ENCODE data around the gene DOCK4.

DOCK4 gene

DNA sequence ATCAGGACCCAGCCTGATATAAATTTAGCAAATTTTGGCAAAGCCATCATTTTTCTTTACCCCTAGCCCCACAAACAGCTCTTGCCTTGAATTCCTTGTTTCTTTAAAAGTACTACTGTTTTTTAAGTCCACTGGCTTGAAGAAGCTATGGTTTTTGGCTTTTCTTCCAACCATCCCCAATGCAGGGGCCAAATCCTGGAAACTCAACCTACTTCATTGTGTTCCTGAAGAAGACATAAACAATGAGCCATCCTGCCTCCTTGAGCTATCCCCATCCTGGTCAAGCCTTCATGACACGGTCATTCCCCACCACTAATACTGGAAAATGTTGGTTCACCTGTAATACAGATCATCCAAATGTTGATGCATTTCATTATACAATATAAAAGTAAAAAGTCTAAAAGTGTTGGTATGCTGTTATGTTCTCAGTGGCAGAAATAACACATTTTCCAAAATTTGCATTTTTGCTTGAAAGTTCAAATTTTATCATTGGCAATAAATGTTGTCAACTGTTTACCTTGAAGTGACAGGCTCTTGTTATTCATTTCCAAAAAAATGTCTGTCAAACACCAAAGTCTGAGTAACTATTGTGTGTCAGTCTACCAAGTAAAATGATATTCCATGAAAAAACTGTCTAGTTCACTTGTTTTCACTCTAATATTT is 92.2 kb downstream of the DOCK4 start:
- no peak for DNase-seq (ENCODE audit: low read depth in 2 of 2)

- no peak for DNase-seq (ENCODE audit: low read depth in 2 of 2)
Measured at GRCh38 chr7:112112822-112113255, 93.4 kb downstream of the DOCK4 start.

GRCh38 chr7:112110651-112111050 is 95.5 kb downstream of the DOCK4 start:
- DNase-seq (ENCODE audit: low read depth in 2 of 2) = no peak

DNA sequence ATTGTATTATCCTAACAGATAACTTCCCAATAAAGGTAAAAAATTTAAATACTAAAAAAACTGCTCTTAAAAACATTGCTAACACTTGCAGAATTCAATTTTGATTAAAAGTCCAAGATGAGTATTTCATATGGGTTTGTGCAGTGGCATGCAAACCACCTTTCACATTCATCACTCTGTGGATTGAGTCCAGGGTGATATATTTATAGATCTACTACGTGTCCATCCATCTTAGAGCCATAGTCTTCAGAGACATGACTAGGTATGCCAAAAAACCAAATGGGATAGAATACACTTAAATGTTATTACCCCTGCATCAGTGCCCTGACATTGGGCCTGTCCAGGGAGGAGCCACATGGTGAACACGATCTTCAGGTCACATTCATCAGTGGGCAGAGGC is 96.0 kb downstream of the DOCK4 start:
- no peak for DNase-seq (ENCODE audit: low read depth in 2 of 2)

DNA sequence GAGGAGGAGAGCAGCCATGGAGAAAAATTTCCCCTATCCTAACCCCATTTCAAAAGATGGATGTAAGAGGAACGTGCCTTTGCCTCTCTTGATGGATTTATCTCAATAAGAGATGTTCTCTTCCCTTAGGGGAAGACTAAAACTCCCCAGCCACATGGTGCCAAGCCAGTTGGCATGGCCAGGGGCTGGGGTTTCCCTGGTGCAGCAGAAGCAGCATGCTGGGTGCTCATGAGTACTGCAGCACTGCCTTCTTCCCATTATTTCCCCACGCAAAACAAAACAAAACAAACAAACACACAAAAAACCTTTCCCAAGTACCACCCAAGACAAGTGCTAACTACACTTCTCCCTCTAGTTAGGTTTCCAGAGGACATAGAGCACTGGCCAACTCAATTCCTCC is 97.2 kb downstream of the DOCK4 start:
- no peak for DNase-seq (ENCODE audit: low read depth in 2 of 2)

DNA sequence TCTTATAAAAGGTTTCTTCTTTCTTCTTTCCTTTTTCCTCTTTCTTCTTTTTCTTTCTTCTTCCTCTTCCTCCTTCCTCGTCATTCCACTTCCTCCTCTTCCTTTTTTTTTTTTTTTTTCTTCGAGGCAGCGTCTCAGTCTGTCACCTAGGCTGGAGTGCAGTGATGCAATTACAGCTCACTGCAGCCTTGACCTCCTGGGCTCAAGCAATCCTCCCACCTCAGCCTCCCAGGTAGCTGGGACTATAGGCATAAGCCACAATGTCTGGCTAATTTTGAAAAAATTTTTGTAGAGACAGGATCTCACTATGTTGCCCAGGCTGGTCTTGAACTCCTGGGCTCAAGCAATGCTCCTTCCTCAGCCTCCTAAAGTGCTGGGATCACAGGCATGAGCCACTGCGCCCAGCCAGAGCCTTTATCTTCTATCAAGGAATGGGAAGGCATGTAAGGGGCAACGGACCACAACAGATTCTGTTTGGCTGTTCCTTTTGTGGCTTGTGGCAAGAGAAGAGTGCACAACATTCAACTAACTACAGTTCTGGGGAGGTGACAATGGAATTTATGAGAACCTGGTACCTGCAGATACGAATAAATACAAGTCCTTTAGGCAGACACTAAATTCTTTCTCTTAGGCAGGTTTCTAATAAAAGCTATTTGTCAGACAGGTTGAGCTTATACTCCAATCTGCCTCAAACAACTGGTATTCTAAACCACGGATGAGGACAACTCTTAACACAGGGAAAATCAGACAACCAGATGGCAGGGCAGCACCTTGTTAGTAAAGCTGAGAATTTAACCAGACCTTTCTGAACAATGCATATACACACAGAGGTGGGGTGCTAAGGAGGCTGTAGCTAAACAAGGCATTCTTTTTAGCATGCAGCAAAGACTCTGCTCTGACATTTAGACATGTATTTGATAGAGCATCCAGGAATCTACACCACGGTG is 100.3 kb downstream of the DOCK4 start:
- DNase-seq (ENCODE audit: low read depth in 2 of 2) = no peak

- no peak for DNase-seq (ENCODE audit: low read depth in 2 of 2)
Measured at GRCh38 chr7:112104120-112104519, 102.1 kb downstream of the DOCK4 start.

DNA sequence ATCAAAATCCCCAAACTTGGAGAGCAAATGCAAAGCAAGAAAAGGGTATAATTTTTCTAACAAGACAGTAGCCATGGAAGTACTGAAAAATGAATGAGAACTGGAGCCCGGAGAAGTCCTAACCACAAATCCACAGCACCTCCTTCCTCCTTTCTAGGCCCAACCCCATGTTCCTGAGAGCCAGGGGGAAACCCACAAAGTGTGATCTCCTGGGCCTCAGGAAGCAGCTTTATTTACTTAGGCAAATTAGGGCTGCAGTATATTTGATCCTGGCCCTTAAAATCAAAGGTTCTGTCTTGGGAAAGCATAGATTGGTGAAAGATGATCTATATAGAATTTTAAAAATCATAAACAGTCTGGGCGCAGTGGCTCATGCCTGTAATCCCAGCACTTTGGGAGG is 103.0 kb downstream of the DOCK4 start:
- DNase-seq (ENCODE audit: low read depth in 2 of 2) = no peak

DNA sequence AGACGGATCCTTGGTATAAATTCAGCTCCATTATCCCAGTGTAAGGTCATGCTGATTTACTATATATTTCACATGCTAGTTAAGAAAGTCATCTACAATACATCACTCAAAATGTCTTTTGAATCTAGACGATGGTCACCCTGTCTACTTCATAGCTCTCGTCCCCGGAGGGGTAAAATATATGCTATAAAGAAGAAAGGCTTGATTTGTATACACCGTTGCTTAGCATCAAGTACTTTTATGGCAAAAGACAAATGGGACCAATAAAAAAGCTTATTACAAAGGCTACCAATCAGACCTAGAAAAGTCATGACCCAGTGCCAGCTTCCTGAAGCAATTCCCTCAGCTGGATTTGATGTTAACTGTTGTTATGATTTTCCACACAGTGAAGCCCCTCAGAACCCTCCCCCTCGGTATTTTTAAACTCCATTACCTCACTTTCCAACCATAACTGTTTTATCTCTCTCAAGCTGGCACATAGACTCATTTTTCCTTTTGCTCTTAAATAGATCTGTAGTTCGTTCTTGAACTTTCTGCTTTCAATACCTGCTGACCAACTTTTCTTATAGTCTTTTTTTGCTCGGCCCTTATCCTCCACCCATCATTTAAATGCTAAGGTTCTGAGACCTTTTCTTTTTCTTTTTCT is 104.9 kb downstream of the DOCK4 start:
- no peak for DNase-seq (ENCODE audit: low read depth in 2 of 2)

- DNase-seq (ENCODE audit: low read depth in 2 of 2) = no peak
Measured at GRCh38 chr7:112097524-112097923, 108.7 kb downstream of the DOCK4 start.

GRCh38 chr7:112093409-112093808 is 112.8 kb downstream of the DOCK4 start:
- DNase-seq (ENCODE audit: low read depth in 2 of 2) = no peak

GRCh38 chr7:112092709-112093395 is 113.3 kb downstream of the DOCK4 start:
- DNase-seq (ENCODE audit: low read depth in 2 of 2) = no peak

DNA sequence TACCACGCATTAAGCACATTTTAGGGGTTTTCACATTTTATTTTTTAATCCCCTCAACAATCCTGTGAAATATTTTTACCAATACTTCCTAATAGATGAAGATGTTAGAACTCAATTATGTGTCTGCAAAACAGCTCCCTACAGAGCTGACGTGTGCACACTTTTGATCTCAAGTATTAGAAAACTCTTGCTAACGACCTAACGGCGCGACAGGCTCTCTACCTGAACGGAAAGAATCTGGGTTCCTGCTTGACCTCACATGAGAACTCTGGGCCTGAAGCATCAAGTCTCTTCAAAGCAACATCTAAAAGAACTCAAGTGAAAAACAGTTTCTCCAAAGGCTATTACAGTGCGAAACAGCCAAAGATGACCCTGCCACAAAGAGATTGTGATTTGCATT is 113.9 kb downstream of the DOCK4 start:
- DNase-seq (ENCODE audit: low read depth in 2 of 2) = no peak

DNA sequence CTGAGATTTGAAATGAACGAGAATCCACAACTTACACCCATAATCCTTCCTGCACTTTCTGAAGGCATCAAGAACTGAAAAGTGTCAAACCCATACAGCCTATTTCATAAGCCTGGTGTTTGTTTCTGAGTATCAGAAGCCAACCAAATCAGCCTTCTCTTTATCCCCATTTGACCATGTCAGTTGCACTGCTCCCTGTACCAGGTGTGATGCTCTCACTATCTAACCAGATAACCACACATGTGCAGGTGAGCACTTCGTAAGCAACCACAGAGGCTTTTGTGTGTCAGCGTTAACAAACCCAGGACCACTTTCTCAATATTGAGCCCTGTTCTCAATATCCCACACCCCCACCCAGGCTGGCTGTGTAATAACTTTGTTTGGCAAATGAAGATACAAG is 114.4 kb downstream of the DOCK4 start:
- no peak for DNase-seq (ENCODE audit: low read depth in 2 of 2)

DNA sequence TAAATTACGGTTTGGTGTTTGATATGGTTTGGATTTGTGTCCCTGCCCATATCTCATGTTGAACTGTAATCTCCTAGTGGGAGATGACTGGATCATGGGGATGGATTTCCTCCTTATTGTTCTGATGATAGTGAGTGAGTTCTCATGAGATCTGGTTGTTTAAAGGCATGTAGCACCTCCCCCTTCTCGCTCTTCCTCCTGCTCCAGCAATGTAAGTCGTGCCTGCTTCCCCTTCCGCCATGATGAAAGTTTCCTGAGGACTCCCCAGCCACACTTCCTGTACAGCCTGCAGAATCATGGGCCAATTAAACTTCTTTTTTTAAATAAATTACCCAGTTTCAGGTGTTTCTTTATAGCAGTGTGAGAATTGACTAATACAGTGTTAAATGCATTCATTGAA is 116.6 kb downstream of the DOCK4 start:
- no peak for DNase-seq (ENCODE audit: low read depth in 2 of 2)

DNA sequence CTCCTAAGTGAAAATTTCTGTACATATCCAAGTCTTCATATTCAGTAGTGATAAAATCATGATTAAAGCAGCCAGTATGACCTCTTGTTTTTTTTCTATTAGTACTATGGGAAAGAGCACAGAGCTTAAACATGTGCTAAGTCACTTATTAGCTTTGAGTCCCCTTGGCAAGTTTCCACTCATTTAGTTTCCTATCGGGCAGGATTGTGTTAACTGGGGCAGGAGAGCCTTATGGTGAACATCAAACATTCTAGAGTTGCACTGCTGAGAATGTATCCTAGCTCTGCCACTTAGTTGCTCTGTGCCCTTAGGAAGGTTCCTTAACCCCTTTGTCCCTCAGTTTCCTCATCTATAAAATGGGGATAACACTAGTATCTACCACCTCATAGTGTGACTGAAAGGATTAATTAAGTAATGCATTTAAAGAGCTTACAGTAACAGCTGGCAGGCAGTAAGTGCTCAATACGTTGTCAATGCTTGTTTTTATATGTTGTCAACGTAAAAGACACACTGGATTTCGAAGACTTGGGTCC is 117.6 kb downstream of the DOCK4 start:
- no peak for DNase-seq (ENCODE audit: low read depth in 2 of 2)

GRCh38 chr7:112086496-112087254 is 119.5 kb downstream of the DOCK4 start:
- DNase-seq (ENCODE audit: low read depth in 2 of 2) = no peak

DNA sequence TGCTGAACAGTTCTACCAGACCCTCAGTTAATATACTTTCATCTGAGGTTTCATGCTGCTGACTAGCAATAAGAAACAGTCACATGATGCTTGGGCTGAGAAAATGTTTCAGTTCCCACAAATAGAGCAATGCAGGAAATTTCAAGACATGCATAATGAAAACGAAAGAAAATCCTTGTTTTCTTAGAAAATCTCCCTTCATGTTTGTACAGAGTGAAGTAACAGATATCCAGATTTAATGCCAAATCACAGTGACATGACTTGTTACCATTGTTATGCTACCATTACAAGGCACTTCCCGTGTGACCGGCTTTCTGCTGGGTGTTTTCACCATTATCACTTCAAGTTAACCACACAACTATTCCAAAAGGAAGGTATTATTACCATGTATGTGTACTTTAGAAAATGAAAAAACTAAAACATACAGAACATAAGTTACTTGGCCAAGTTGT is 121.7 kb downstream of the DOCK4 start:
- no peak for DNase-seq (ENCODE audit: low read depth in 2 of 2)

GRCh38 chr7:112083776-112084355 is 122.3 kb downstream of the DOCK4 start:
- DNase-seq (ENCODE audit: low read depth in 2 of 2) = no peak

DNA sequence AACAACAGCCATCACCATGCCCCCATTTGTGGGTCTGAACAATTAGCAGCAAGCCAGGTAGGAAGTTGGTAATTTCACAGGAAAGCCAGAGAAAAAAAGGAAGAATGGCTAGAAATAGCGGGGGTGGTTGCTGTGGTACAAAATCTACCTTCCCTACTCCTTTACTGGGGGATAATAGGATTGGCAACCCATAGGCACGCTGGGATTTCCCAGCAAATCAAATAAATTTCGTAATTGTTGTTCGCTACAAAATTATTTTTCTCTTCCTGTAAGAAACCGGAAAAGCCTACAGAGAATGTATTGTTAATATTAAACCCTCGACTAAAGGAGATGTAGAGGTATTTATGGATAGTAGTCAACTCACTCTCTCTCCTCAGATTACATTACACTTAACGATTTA is 123.9 kb downstream of the DOCK4 start:
- no peak for DNase-seq (ENCODE audit: low read depth in 2 of 2)

GRCh38 chr7:112081778-112082177 is 124.4 kb downstream of the DOCK4 start:
- DNase-seq (ENCODE audit: low read depth in 2 of 2) = no peak
